Breast epithelium (tissue), 4 donors: ENCODE data around the gene TPRN. TPM values are rescaled to one million over a fixed set of nuclear protein-coding genes. Genes with fewer than 3 reads are reported as not detected.
A peak's percentile ranks its signal among the peaks of the same experiment; 100 is the strongest.

Experiments
- DNase-seq, 2 donors: peaks; one replicate each; pipeline ENCODE4 v3.0.0-alpha.2; 2019; ENCODE audit warnings: low spot score in 2 of 2
- H3K27ac ChIP-seq, 2 donors: fragments of 200-600 bp; sonication (generic) in 1 of 2; one replicate each; pipeline ENCODE4 v1.5.1; 2016 to 2019; ENCODE audit warnings: mild to moderate bottlenecking in 1 of 2
- H3K27me3 ChIP-seq, 2 donors: fragments of 200-600 bp; sonication (generic) in 1 of 2; one replicate each; pipeline versions ENCODE4 v1.5.1 to v1.6.0; 2017 to 2019; ENCODE audit warnings: control low read depth in 1 of 2, mild to moderate bottlenecking in 1 of 2
- H3K36me3 ChIP-seq: fragments of 200-600 bp; one replicate; pipeline ENCODE4 v1.5.1; 2019
- H3K4me1 ChIP-seq, 2 donors: fragments of 200-600 bp; sonication (generic); one replicate each; pipeline ENCODE4 v1.5.1; 2016 to 2019; ENCODE audit warnings: control low read depth in 1 of 2
- H3K4me3 ChIP-seq, 3 donors: fragments of 200-600 bp; sonication (generic); 1 replicate in 2 of 3; 2 replicates in 1 of 3; pipeline ENCODE4 v1.5.1; 2016 to 2019; ENCODE audit warnings: mild to moderate bottlenecking in 3 of 3, moderate library complexity in 2 of 3
- H3K9me3 ChIP-seq, 2 donors: fragments of 200-600 bp; sonication (generic) in 1 of 2; one replicate each; pipeline ENCODE4 v1.5.1; 2016 to 2019; ENCODE audit warnings: control low read depth in 1 of 2
- POLR2A ChIP-seq: fragments of 450-650 bp; IDR thresholded peaks from one replicate; pipeline ENCODE4 v1.6.1; 2016; ENCODE audit warnings: antibody characterized with exemption, mild to moderate bottlenecking, moderate library complexity
- POLR2AphosphoS5 ChIP-seq, 3 donors: sonication (generic); formaldehyde crosslinking; IDR thresholded peaks; one replicate each; pipeline ENCODE4 v1.6.1; 2017; ENCODE audit warnings: antibody characterized with exemption in 3 of 3
- intact Hi-C: fragments of 100-400 bp; cut with DNase I; formaldehyde crosslinking; loops from one replicate; pipeline ENCODE4 v1.15.1; 2023; ENCODE audit warnings: low total_unique reads
- total RNA-seq, 3 donors: library from RNA; depleted of rRNA; stranded (reverse); fragments of >200 nt; gene quantifications; one replicate each; pipeline ENCODE4 v1.1.0, GENCODE V29; 2016
- TF ChIP-seq, protein P1 (sequence below), 3 donors: fragments of 450-650 bp; IDR thresholded peaks; one replicate each; pipeline ENCODE4 v1.5.1; 2016 to 2017; ENCODE audit warnings: antibody characterized with exemption in 3 of 3, mild to moderate bottlenecking in 3 of 3, moderate library complexity in 3 of 3

Gene TPRN
- total RNA-seq, 3 donors from 2014 or later = 4.0 to 9.2 (median 8.5) TPM

GRCh38 chr9:137226338-137227053 is 26.0 kb upstream of the TPRN start:
- DNase-seq = no peak
- no peak for TF ChIP-seq POLR2A
- TF ChIP-seq, protein P1, sequence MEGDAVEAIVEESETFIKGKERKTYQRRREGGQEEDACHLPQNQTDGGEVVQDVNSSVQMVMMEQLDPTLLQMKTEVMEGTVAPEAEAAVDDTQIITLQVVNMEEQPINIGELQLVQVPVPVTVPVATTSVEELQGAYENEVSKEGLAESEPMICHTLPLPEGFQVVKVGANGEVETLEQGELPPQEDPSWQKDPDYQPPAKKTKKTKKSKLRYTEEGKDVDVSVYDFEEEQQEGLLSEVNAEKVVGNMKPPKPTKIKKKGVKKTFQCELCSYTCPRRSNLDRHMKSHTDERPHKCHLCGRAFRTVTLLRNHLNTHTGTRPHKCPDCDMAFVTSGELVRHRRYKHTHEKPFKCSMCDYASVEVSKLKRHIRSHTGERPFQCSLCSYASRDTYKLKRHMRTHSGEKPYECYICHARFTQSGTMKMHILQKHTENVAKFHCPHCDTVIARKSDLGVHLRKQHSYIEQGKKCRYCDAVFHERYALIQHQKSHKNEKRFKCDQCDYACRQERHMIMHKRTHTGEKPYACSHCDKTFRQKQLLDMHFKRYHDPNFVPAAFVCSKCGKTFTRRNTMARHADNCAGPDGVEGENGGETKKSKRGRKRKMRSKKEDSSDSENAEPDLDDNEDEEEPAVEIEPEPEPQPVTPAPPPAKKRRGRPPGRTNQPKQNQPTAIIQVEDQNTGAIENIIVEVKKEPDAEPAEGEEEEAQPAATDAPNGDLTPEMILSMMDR (IDR thresholded peaks at IDR 0.05) = no peak
- TF ChIP-seq POLR2AphosphoS5 (IDR thresholded peaks at IDR 0.05) = no peak
- Histone ChIP-seq H3K4me3 (peak overlapping the region in 1 of 3 donors; percentile 25), H3K9me3 (no peaks in the 10 kb centered on the region), H3K36me3 (no peaks in the 10 kb centered on the region), H3K4me1 (peaks cover 7% of the 10 kb centered on the region in 2 donors), H3K27ac (peak overlapping the region; percentile 53 to 78), H3K27me3 (peaks cover 4 to 35% of the 10 kb centered on the region in 2 donors)
- intact Hi-C loops = loop anchor here (5.0 kb wide), 1 partner anchor 94 kb away; no protein-coding TSS in a partner anchor

DNA sequence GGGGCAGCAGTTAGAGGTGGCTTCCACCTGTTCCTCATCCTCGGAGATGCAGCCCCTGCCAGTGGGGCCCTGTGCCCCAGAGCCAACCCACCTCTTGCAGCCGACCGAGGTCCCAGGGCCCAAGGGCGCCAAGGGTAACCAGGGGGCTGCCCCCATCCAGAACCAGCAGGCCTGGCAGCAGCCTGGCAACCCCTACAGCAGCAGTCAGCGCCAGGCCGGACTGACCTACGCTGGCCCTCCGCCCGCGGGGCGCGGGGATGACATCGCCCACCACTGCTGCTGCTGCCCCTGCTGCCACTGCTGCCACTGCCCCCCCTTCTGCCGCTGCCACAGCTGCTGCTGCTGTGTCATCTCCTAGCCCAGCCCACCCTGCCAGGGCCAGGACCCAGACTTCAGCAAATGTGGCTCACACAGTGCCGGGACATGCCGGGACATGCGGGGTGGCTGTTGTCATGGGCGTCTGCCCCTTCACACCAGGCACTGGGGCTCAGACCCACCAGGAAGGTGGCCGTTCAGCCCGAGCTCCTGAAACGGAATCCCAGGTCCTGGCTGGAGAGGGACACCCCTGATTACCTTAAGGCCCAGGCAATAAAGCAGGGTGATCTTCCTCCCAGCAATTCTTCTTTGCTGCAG is 25.3 kb upstream of the TPRN start:
- Histone ChIP-seq H3K4me1 (peaks cover 7% of the 10 kb centered on the region in 2 donors), H3K4me3 (no peak overlapping the region), H3K27ac (peak overlapping the region; percentile 53 to 78), H3K27me3 (peaks cover 4 to 28% of the 10 kb centered on the region in 2 donors), H3K9me3 (no peaks in the 10 kb centered on the region), H3K36me3 (no peaks in the 10 kb centered on the region)
- intact Hi-C loops = loop anchor here (5.0 kb wide), 1 partner anchor 94 kb away; no protein-coding TSS in a partner anchor
- DNase-seq = no peak
- TF ChIP-seq, protein P1 (IDR thresholded peaks at IDR 0.05) = no peak
- no peak for TF ChIP-seq POLR2AphosphoS5 (IDR thresholded peaks at IDR 0.05)
- TF ChIP-seq POLR2A = no peak

DNA sequence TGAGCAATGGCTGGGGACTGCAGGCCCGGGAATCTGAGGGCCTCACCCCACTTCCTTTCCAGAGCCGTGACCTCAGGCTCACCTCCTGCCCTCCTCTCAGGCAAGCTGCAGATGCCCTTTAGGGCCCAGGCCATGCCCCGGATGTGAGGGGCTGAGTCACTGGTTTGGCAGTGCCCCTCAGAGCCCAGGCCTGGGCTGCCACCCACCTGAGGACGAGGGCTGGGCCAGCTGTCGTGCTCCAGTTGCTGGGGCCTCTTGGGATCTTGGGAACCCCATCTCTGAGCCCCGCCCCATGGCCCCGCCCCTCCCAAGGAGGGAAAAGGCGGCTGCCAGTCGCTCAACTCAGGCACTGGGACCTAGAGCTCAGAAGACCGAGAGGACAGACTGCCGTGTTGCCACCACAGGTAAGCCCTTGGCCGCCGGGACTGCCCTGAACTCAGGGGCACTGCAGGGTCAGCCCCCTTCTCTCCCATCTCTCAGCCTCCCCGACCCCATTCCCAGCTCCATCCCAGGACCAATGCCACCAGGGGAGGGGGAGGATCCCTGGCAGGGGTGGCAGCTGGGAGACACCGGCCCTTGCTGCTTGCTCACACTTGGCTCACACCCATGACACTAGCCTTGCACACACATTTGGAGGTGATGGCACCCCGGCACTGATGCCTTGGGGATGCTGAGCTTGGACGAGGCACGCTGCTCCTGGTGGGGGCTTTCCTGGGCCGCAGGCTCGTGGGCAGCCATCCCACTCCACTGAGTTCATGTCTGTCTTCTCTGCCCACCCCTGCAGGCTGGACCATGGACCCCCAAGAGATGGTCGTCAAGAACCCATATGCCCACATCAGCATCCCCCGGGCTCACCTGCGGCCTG is 24.5 kb upstream of the TPRN start, which contains the start of gene CYSRT1:
Gene CYSRT1 (plus strand): TSS at position 345 of the 865 bp plus-strand sequence. CDS start 448 bp downstream, at position 793.
- H3K4me3 ChIP-seq = peak within 1 kb of the TSS; percentile 70 to 85 (median 77)
- no peaks in the 10 kb centered on the region for H3K36me3 ChIP-seq
- peaks cover 4 to 21% of the 10 kb centered on the region in 2 donors for H3K27me3 ChIP-seq
- peaks cover 7% of the 10 kb centered on the region in 2 donors for H3K4me1 ChIP-seq
- H3K9me3 ChIP-seq = no peaks in the 10 kb centered on the region
- no peak for DNase-seq
- TF ChIP-seq, protein P1 (IDR thresholded peaks at IDR 0.05) = no peak
- TF ChIP-seq POLR2AphosphoS5 (IDR thresholded peaks at IDR 0.05) (no peak), POLR2A (no peak)
- intact Hi-C loops = loop anchor here (5.0 kb wide), 1 partner anchor 93 kb away; no protein-coding TSS in a partner anchor
- H3K27ac ChIP-seq = peak within 1 kb of the TSS; percentile 92 to 97

GRCh38 chr9:137223078-137223970 is 22.8 kb upstream of the TPRN start:
- peak; percentile 39 for TF ChIP-seq POLR2A
- TF ChIP-seq POLR2AphosphoS5 (IDR thresholded peaks at IDR 0.05) = no peak
- Histone ChIP-seq H3K9me3 (no peaks in the 10 kb centered on the region), H3K4me1 (peaks cover 7 to 15% of the 10 kb centered on the region in 2 donors), H3K27ac (peak overlapping the region; percentile 92 to 97), H3K4me3 (peak overlapping the region; percentile 70 to 85 (median 77)), H3K27me3 (peaks cover 0 to 3% of the 10 kb centered on the region in 2 donors), H3K36me3 (no peaks in the 10 kb centered on the region)
- DNase-seq = peak; percentile 97 to 98
- intact Hi-C loops = no loop called here
